Smooth muscle cell (in vitro differentiated cells): ENCODE data around the gene TRUB2. TPM values are rescaled to one million over a fixed set of nuclear protein-coding genes. Genes with fewer than 3 reads are reported as not detected.

Experiments used
- DNase-seq: peaks from one replicate; lab custom pipeline; 2025; ENCODE audit not compliant: unreplicated experiment; lab: John Stamatoyannopoulos, UW
- H2AFZ ChIP-seq: fragments of 200-600 bp; sonication (generic); 2 replicates; pipeline ENCODE4 v1.6.0; 2016; ENCODE audit warnings: antibody characterized with exemption, low read depth, mild to moderate bottlenecking
- H3F3A ChIP-seq: fragments of 200-600 bp; sonication (generic); 2 replicates; pipeline ENCODE4 v1.6.0; 2017; ENCODE audit warnings: antibody characterized with exemption, low read depth
- H3K27ac ChIP-seq: fragments of 200-600 bp; sonication (generic); 2 replicates; pipeline ENCODE4 v1.5.1; 2016; ENCODE audit warnings: low read depth, mild to moderate bottlenecking
- H3K27me3 ChIP-seq: fragments of 200-600 bp; sonication (generic); 2 replicates; pipeline ENCODE4 v1.6.1; 2016; ENCODE audit warnings: low read depth, mild to moderate bottlenecking
- H3K36me3 ChIP-seq: fragments of 200-600 bp; sonication (generic); 2 replicates; pipeline ENCODE4 v1.5.1; 2016; ENCODE audit warnings: low read depth
- H3K4me1 ChIP-seq: fragments of 200-600 bp; sonication (generic); 2 replicates; pipeline ENCODE4 v1.5.1; 2016; ENCODE audit warnings: low read depth
- H3K4me2 ChIP-seq: fragments of 200-600 bp; sonication (generic); 2 replicates; pipeline ENCODE4 v1.6.0; 2016; ENCODE audit warnings: mild to moderate bottlenecking
- H3K4me3 ChIP-seq: fragments of 200-600 bp; sonication (generic); 2 replicates; pipeline ENCODE4 v1.5.1; 2016; ENCODE audit warnings: mild to moderate bottlenecking
- H3K79me2 ChIP-seq: fragments of 200-600 bp; sonication (generic); 2 replicates; pipeline ENCODE4 v1.6.0; 2016; ENCODE audit warnings: low read depth, mild to moderate bottlenecking
- H3K9ac ChIP-seq: fragments of 200-600 bp; sonication (generic); 2 replicates; pipeline ENCODE4 v1.6.0; 2016; ENCODE audit warnings: low read depth
- H3K9me3 ChIP-seq: fragments of 200-600 bp; sonication (generic); replicated peaks from 2 replicates; pipeline ENCODE4 v1.5.1; 2016; ENCODE audit warnings: low read depth
- H4K20me1 ChIP-seq: fragments of 200-600 bp; sonication (generic); 2 replicates; pipeline ENCODE4 v1.6.0; 2016; ENCODE audit warnings: low read depth
- WGBS: methylation state at CpG from one replicate; pipeline ENCODE4 v1.1.7; 2016; ENCODE audit warnings: low lambda C conversion rate; 5-methylcytosine and 5-hydroxymethylcytosine counted together
- polyA plus RNA-seq: library from polyadenylated mRNA; unstranded; fragments of >200 nt; fragmentation: Nextera tagmentation; extraction: Ambion mirVana; gene quantifications from 2 replicates; pipeline ENCODE4 v1.2.1, GENCODE V29; 2016
- total RNA-seq: library from RNA; depleted of rRNA; stranded (reverse); fragments of >200 nt; gene quantifications from 2 replicates; pipeline ENCODE4 v1.2.3, GENCODE V29; 2014
- TF ChIP-seq, protein P1 (sequence below): fragments of 200-600 bp; sonication (generic); IDR thresholded peaks from 2 replicates; pipeline ENCODE4 v1.5.1; 2017; ENCODE audit warnings: borderline replicate concordance, mild to moderate bottlenecking, antibody characterized with exemption; ENCODE audit not compliant: insufficient read depth, poor library complexity, severe bottlenecking

TRUB2 gene
- total and polyA plus RNA-seq, 2 experiments from 2014 or later = 9.0 to 33.2 TPM

DNA sequence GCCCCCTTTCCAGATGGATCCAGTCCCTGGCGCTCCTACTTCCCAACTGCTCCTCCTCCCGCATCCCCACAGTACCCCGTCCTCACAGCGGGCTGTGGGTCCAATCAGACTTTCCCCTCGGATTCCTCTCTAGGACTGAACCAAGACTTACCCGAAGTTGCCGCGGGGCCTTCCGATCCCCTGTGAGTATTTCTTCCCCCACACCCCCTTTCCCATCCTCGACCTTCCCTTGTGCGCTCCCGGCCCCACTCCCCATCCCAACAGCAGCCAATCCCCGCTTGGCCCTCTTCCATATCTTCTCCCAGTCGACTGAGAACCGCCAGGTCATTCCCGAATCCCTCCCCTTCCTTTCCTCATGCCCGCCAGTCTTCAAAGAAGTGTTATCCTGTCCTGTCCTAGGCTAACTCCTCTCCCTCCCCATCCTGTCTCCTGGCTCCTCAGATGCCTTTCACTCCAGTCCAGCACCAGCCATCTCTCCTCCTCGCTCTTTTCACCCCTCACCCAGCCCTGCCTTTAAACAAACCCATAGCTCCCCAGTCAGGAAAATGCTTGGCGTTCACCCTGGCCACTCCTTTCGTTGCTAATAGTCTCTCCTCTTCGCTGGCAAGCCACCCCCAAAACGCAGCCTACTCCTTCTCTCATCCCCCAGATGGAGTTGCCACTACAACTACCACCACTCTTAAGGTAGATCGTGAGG lies 45.5 kb downstream of the TRUB2 start:
- DNase-seq = no peak
- WGBS = 15% methylated on average over 19 of the region's 23 CpGs
- H3K36me3 ChIP-seq = peaks cover 9% of the 10 kb centered on the region

DNA sequence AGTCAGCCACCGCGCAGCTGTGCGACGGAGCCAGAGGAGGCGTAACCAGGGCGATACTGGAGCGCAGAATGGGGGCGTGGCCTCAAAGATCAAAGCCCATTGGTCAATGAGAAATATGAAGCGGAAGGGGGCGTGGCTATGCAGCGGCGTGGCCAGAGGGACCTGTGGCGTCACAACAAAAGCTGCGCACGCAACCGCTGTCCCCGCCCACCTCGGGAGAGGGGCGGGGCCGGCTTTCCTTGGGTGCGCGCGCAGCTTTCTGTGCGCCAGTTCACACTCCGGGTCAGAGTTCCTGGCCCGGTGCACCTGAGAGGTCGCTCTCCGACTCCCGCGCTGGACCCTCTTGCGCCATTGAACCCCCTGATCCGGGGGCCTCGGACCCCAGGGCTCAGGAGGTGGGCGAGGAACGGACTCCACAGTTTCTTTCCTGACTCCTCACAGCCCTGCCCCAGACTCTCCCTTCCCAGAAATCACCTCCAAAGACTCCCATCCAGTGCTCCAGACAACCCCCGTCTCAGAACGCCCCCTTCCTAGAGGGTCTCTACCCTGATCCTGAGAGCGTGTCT lies 46.2 kb downstream of the TRUB2 start, which contains the start of gene SWI5:
Gene SWI5, plus strand, starts transcription at position 269 of the 566 bp plus-strand sequence.
- TF ChIP-seq, protein P1, sequence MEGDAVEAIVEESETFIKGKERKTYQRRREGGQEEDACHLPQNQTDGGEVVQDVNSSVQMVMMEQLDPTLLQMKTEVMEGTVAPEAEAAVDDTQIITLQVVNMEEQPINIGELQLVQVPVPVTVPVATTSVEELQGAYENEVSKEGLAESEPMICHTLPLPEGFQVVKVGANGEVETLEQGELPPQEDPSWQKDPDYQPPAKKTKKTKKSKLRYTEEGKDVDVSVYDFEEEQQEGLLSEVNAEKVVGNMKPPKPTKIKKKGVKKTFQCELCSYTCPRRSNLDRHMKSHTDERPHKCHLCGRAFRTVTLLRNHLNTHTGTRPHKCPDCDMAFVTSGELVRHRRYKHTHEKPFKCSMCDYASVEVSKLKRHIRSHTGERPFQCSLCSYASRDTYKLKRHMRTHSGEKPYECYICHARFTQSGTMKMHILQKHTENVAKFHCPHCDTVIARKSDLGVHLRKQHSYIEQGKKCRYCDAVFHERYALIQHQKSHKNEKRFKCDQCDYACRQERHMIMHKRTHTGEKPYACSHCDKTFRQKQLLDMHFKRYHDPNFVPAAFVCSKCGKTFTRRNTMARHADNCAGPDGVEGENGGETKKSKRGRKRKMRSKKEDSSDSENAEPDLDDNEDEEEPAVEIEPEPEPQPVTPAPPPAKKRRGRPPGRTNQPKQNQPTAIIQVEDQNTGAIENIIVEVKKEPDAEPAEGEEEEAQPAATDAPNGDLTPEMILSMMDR = no peak
- Histone ChIP-seq H3K4me1 (peaks cover 11% of the 10 kb centered on the region), H2AFZ (peak within 1 kb of the TSS; percentile 41), H3K4me2 (peak within 1 kb of the TSS; percentile 92), H3F3A (no peaks in the 10 kb centered on the region), H3K4me3 (peak within 1 kb of the TSS; percentile 96), H3K27me3 (no peaks in the 10 kb centered on the region), H3K27ac (peak within 1 kb of the TSS; percentile 98), H3K36me3 (peaks cover 11% of the 10 kb centered on the region), H3K9ac (peak within 1 kb of the TSS; percentile 100), H3K9me3 (no peaks in the 10 kb centered on the region), H4K20me1 (peaks cover 37% of the 10 kb centered on the region), H3K79me2 (peaks cover 59% of the 10 kb centered on the region)
- DNase-seq = peak; percentile 98
- WGBS = 1% methylated on average over 38 of the region's 38 CpGs

More for the DNA sequence above, 45.5 kb downstream of the TRUB2 start:
- Histone ChIP-seq H3K79me2 (peaks cover 55% of the 10 kb centered on the region), H3K9me3 (no peaks in the 10 kb centered on the region), H3K4me3 (peak overlapping the region; percentile 96), H2AFZ (peak overlapping the region; percentile 41), H3K4me1 (peaks cover 11% of the 10 kb centered on the region), H3F3A (no peaks in the 10 kb centered on the region), H3K27ac (peak overlapping the region; percentile 41), H3K27me3 (no peaks in the 10 kb centered on the region), H3K4me2 (peak overlapping the region; percentile 92), H3K9ac (peak overlapping the region; percentile 74), H4K20me1 (peaks cover 30% of the 10 kb centered on the region)
- TF ChIP-seq, protein P1 = no peak

DNA sequence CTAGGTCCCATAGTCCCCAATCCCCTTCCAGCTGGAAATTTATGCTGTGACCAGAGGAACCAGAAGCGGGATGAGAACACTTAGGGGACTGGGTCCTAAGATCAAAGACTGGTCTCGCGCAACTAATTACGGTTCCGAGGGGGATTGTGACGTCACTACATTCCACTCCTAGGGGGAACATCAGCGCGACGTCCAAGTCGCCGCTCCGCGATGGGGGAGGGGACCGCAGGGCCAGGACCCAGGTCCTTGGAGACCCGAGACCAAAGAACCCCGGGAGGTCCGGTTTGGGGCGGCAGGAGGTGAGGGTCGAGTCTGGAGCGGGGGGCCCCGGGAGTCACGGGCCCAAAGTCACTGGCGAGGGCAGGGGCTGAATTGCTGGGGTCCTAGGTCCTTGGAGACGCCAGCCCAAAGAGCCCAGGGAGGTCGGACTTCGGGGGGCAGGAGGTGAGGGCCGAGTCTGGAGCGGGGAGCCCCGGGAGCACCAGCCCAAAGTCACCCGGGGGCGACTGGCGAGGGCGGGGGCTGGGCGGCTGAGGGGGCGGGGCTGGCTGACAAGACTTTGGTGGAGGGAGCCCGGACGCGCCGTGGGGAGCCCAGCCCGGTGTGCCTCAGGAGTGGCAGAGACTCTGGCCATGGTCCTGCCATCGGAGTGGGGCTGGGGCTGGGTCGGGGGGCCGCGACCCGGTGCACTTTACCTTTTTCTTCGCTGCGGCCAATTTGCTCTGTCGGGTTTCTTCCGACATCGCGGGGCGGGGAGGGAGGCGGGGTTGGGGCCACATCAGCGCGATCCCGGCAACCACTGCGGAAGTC lies 46.8 kb downstream of the TRUB2 start, which contains the start of gene GOLGA2:
Gene GOLGA2, minus strand, starts transcription at position 810 of the 810 bp plus-strand sequence. Its CDS starts 31 bp downstream, at position 779.
- DNase-seq = peak; percentile 88
- Histone ChIP-seq H3K36me3 (peaks cover 11% of the 10 kb centered on the region), H4K20me1 (peaks cover 44% of the 10 kb centered on the region), H3K4me1 (peaks cover 11% of the 10 kb centered on the region), H3F3A (no peaks in the 10 kb centered on the region), H3K9ac (peak within 1 kb of the TSS; percentile 100), H3K27ac (peak within 1 kb of the TSS; percentile 98), H3K27me3 (no peaks in the 10 kb centered on the region), H3K4me2 (peak within 1 kb of the TSS; percentile 92), H3K9me3 (no peaks in the 10 kb centered on the region), H3K79me2 (peaks cover 59% of the 10 kb centered on the region), H3K4me3 (peak within 1 kb of the TSS; percentile 96), H2AFZ (peak within 1 kb of the TSS; percentile 41)
- under 1% methylated on average over 38 of the region's 57 CpGs for WGBS
- TF ChIP-seq, protein P1 = no peak
